HCT116 (cell line): ENCODE data around the gene CEMIP2. TPM values are rescaled to one million over a fixed set of nuclear protein-coding genes. Genes with fewer than 3 reads are reported as not detected.

ENCODE experiments used
- ATAC-seq: fragments of 200-7000 bp; cut with Tn5 transposase; 2 replicates; pipeline ENCODE4 v1.9.1; 2020; ENCODE audit warnings: mild to moderate bottlenecking, moderate library complexity
- BruUV-seq: library from RNA; stranded (reverse); fragments of 400-500 nt; replicated peaks from 2 replicates; lab custom pipeline; 2021; lab: Mats Ljungman, UMichigan
- CTCF ChIA-PET: fragments of 300-600 bp; sonication (Branson Sonifier 250); formaldehyde crosslinking; loops from one replicate; lab custom pipeline; 2021; ENCODE audit warnings: antibody characterized with exemption; lab: Charles Lee
- POLR2A ChIA-PET: fragments of 300-600, 350-600 bp; sonication (Branson Sonifier 250); formaldehyde crosslinking; loops from one replicate; lab custom pipeline; 2021; ENCODE audit warnings: antibody characterized with exemption; lab: Charles Lee
- RAD21 ChIA-PET, 2 experiments: fragments of 300-600 bp; sonication (Branson Sonifier 250); formaldehyde crosslinking; loops; one replicate each; lab custom pipeline; 2023; ENCODE audit warnings: low total read pairs in 2 of 2; ENCODE audit not compliant: uncharacterized antibody in 2 of 2, unreplicated experiment in 2 of 2, low non-redundant PET in 1 of 2; lab: Charles Lee
- DNase-seq: peaks from one replicate; pipeline ENCODE4 v3.0.0-alpha.2; 2010; ENCODE audit warnings: low read depth, low spot score
- H2AFZ ChIP-seq: fragments of 200-600 bp; shearing (Covaris generic), sonication (generic); 2 replicates; pipeline ENCODE4 v1.6.1; 2017; ENCODE audit warnings: low read depth, mixed run types, mixed read lengths, antibody characterized with exemption, low read length; ENCODE audit not compliant: poor library complexity, severe bottlenecking
- H3K27ac ChIP-seq: 2 replicates; pipeline ENCODE4 v1.5.1; 2012; ENCODE audit warnings: low read depth, low read length
- H3K27me3 ChIP-seq: fragments of 200-600 bp; sonication (generic); 2 replicates; pipeline ENCODE4 v1.6.1; 2016; ENCODE audit warnings: mixed run types, low read length, mixed read lengths; ENCODE audit not compliant: insufficient read depth
- H3K36me3 ChIP-seq, 2 experiments: fragments of 200-500 bp in 1 of 2; fragments of 200-600 bp in 1 of 2; sonication (Bioruptor generic) in 1 of 2; sonication (generic) in 1 of 2; 2 replicates each; pipeline versions ENCODE4 v1.5.1 to v1.6.1; 2014 to 2016; ENCODE audit warnings: low read length in 2 of 2, inconsistent platforms in 1 of 2, mixed read lengths in 1 of 2, mixed run types in 1 of 2; ENCODE audit not compliant: insufficient read depth in 2 of 2, control insufficient read depth in 1 of 2
- H3K4me1 ChIP-seq, 2 experiments: fragments of 200-600 bp in 1 of 2; sonication (generic) in 1 of 2; 2 replicates each; pipeline versions ENCODE4 v1.5.1 to v1.6.1; 2012 to 2017; ENCODE audit warnings: low read length in 2 of 2, inconsistent platforms in 1 of 2, mild to moderate bottlenecking in 1 of 2, mixed read lengths in 1 of 2, mixed run types in 1 of 2, moderate library complexity in 1 of 2; ENCODE audit not compliant: insufficient read depth in 2 of 2, control insufficient read depth in 1 of 2
- H3K4me2 ChIP-seq: fragments of 200-600 bp; sonication (generic); 2 replicates; pipeline ENCODE4 v1.6.1; 2017; ENCODE audit warnings: mixed run types, low read length, mixed read lengths
- H3K4me3 ChIP-seq, 2 experiments: fragments of 200-600 bp in 1 of 2; sonication (generic) in 1 of 2; replicated peaks in 1 of 2; 2 replicates each; pipeline ENCODE4 v1.5.1; 2011 to 2016; ENCODE audit warnings: low read length in 2 of 2, control low read depth in 1 of 2, low read depth in 1 of 2, mild to moderate bottlenecking in 1 of 2, mixed read lengths in 1 of 2, mixed run types in 1 of 2
- H3K79me2 ChIP-seq: fragments of 200-600 bp; sonication (generic); 2 replicates; pipeline ENCODE4 v1.6.1; 2017; ENCODE audit warnings: mild to moderate bottlenecking, mixed run types, low read length, moderate library complexity, mixed read lengths; ENCODE audit not compliant: insufficient read depth
- H3K9ac ChIP-seq: fragments of 200-600 bp; sonication (generic); 2 replicates; pipeline ENCODE4 v1.6.1; 2016; ENCODE audit warnings: low read length, mixed read lengths
- H3K9me2 ChIP-seq: fragments of 200-600 bp; sonication (generic), shearing (Covaris generic); 2 replicates; pipeline ENCODE4 v1.6.1; 2017; ENCODE audit warnings: mixed run types, mild to moderate bottlenecking, moderate library complexity; ENCODE audit not compliant: insufficient read depth
- H3K9me3 ChIP-seq, 2 experiments: fragments of 200-500 bp in 1 of 2; fragments of 200-600 bp in 1 of 2; sonication (Bioruptor generic) in 1 of 2; sonication (generic) in 1 of 2; 2 replicates each; pipeline ENCODE4 v1.6.1; 2014 to 2017; ENCODE audit warnings: low read length in 2 of 2, mixed read lengths in 2 of 2, inconsistent platforms in 1 of 2, low read depth in 1 of 2, mild to moderate bottlenecking in 1 of 2, mixed run types in 1 of 2, moderate library complexity in 1 of 2; ENCODE audit not compliant: control insufficient read depth in 1 of 2, insufficient read depth in 1 of 2
- H4K20me1 ChIP-seq: fragments of 200-600 bp; sonication (generic), shearing (Covaris generic); 2 replicates; pipeline ENCODE4 v1.6.1; 2017; ENCODE audit warnings: mixed run types, mild to moderate bottlenecking, moderate library complexity; ENCODE audit not compliant: insufficient read depth
- ATF3 ChIP-seq: IDR thresholded peaks from 2 replicates; pipeline ENCODE4 v1.6.1; 2012
- CBX3 ChIP-seq: IDR thresholded peaks from 2 replicates; pipeline ENCODE4 v1.6.1; 2012; ENCODE audit warnings: low read depth
- CEBPB ChIP-seq: IDR thresholded peaks from 2 replicates; pipeline ENCODE4 v1.6.1; 2012; ENCODE audit warnings: low read depth
- EGR1 ChIP-seq: IDR thresholded peaks from 2 replicates; pipeline ENCODE4 v1.6.1; 2012; ENCODE audit warnings: low read depth
- FOSL1 ChIP-seq: IDR thresholded peaks from 2 replicates; pipeline ENCODE4 v1.6.1; 2012; ENCODE audit warnings: low read depth
- JUND ChIP-seq: IDR thresholded peaks from 2 replicates; pipeline ENCODE4 v1.6.1; 2012
- MAX ChIP-seq: IDR thresholded peaks from 2 replicates; pipeline ENCODE4 v1.6.1; 2012
- POLR2AphosphoS5 ChIP-seq: IDR thresholded peaks from 2 replicates; pipeline ENCODE4 v1.6.1; 2011; ENCODE audit warnings: mild to moderate bottlenecking, low read depth, low read length, moderate library complexity
- RAD21 ChIP-seq: IDR thresholded peaks from 2 replicates; pipeline ENCODE4 v1.6.1; 2012; ENCODE audit warnings: low read depth, mild to moderate bottlenecking
- SIN3A ChIP-seq: IDR thresholded peaks from 2 replicates; pipeline ENCODE4 v1.6.1; 2012; ENCODE audit warnings: low read depth
- SP1 ChIP-seq: IDR thresholded peaks from 2 replicates; pipeline ENCODE4 v1.6.1; 2012; ENCODE audit warnings: low read depth
- TCF7L2 ChIP-seq: IDR thresholded peaks from 2 replicates; pipeline ENCODE4 v1.7.0; 2011; ENCODE audit warnings: borderline replicate concordance, inconsistent platforms; ENCODE audit not compliant: insufficient read depth, insufficient read length; ENCODE audit errors: extremely low read depth
- YY1 ChIP-seq: IDR thresholded peaks from 2 replicates; pipeline ENCODE4 v1.6.1; 2011; ENCODE audit warnings: low read length, low read depth, moderate library complexity, mild to moderate bottlenecking; ENCODE audit not compliant: insufficient replicate concordance; ENCODE audit errors: extremely low read depth
- ZFX ChIP-seq: fragments of 450-650 bp; IDR thresholded peaks from 2 replicates; pipeline ENCODE4 v1.6.1; 2017
- ZNF274 ChIP-seq: fragments of 200-500 bp; sonication (Bioruptor generic); IDR thresholded peaks from 2 replicates; pipeline ENCODE4 v1.6.1; 2014; ENCODE audit warnings: mild to moderate bottlenecking, low read depth, low read length, inconsistent platforms
- intact Hi-C: fragments of 100-400 bp; cut with micrococcal nuclease; formaldehyde crosslinking; loops from 2 replicates; pipeline ENCODE4 v1.10.0; 2022
- total RNA-seq: library from RNA; stranded (reverse); gene quantifications from one replicate; pipeline ENCODE4 v1.2.1, GENCODE V29; 2021; ENCODE audit not compliant: unreplicated experiment
- TF ChIP-seq, protein P1 (sequence below): IDR thresholded peaks from 2 replicates; pipeline ENCODE4 v1.6.1; 2011; ENCODE audit warnings: mild to moderate bottlenecking, low read length, moderate library complexity; ENCODE audit not compliant: insufficient replicate concordance; ENCODE audit errors: extremely low read depth

Gene CEMIP2
- total RNA-seq, 1 experiment from 2014 or later, result 14.3 TPM

DNA sequence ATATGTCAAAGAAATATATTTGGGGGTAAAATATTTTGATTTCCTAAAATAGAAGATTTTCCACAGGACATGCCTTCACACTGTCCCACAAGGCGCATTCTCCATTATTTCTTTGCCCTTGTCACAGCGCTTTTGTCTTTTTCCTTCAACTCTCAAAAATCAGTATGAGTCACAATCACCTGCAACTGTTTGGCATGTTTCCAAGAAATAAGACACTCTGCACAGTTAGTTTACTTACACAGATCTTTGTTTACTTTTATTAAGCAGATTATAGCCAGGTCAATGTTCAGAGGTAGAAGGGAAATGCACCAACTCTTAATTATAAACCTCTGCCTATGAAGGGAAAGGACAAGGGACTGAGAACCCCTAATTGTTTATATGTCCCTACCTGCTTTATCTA is 9.5 kb downstream of the CEMIP2 start:
- no peaks in the 10 kb centered on the region for H3K9me3 ChIP-seq
- ChIA-PET RAD21 (no interaction called here), CTCF (no interaction called here), POLR2A (no interaction called here)
- TF ChIP-seq RAD21 (no peak), MAX (0 out of 2 replicates have a peak, but pooled peaks have one; percentile 24), CBX3 (0 out of 2 replicates have a peak, but pooled peaks have one; percentile 45), YY1 (no peak), FOSL1 (peak; percentile 69), ZFX (no peak), ZNF274 (no peak), JUND (peak; percentile 63), EGR1 (no peak), ATF3 (0 out of 2 replicates have a peak, but pooled peaks have one; percentile 16), POLR2AphosphoS5 (peak; percentile 47; the same call in 1 of the 2 replicates), CEBPB (peak; percentile 49), SP1 (peak; percentile 48), SIN3A (peak; percentile 36; the same call in 1 of the 2 replicates), TCF7L2 (no peak)
- TF ChIP-seq, protein P1, sequence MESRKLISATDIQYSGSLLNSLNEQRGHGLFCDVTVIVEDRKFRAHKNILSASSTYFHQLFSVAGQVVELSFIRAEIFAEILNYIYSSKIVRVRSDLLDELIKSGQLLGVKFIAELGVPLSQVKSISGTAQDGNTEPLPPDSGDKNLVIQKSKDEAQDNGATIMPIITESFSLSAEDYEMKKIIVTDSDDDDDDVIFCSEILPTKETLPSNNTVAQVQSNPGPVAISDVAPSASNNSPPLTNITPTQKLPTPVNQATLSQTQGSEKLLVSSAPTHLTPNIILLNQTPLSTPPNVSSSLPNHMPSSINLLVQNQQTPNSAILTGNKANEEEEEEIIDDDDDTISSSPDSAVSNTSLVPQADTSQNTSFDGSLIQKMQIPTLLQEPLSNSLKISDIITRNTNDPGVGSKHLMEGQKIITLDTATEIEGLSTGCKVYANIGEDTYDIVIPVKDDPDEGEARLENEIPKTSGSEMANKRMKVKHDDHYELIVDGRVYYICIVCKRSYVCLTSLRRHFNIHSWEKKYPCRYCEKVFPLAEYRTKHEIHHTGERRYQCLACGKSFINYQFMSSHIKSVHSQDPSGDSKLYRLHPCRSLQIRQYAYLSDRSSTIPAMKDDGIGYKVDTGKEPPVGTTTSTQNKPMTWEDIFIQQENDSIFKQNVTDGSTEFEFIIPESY, result peak; percentile 30
- H3K36me3 ChIP-seq, result no peaks in the 10 kb centered on the region
- peak overlapping the region; percentile 30 for H3K4me2 ChIP-seq
- peak; percentile 41; the same call in 1 of the 2 replicates for ATAC-seq
- peaks cover 42 to 44% of the 10 kb centered on the region in 2 experiments for H3K4me1 ChIP-seq
- intact Hi-C loops, result no loop called here
- H3K9me2 ChIP-seq, result no peaks in the 10 kb centered on the region
- no peak overlapping the region for H2AFZ ChIP-seq
- H3K27ac ChIP-seq, result no peak overlapping the region
- no TSS peak for BruUV-seq
- DNase-seq, result peak; percentile 54
- 0 out of 2 replicates have a peak, but pooled peaks cover 8% of the 10 kb centered on the region for H3K79me2 ChIP-seq
- H3K9ac ChIP-seq, result no peak overlapping the region
- H4K20me1 ChIP-seq, result no peaks in the 10 kb centered on the region
- no peak overlapping the region for H3K4me3 ChIP-seq
- H3K27me3 ChIP-seq, result no peaks in the 10 kb centered on the region
